GM19240 (cell line): ENCODE results near the gene TMEM97.

Experiments
- DNase-seq: peaks from one replicate; pipeline ENCODE4 v3.0.0; 2011; ENCODE audit warnings: low spot score; ENCODE audit not compliant: insufficient read length

Gene TMEM97

DNA sequence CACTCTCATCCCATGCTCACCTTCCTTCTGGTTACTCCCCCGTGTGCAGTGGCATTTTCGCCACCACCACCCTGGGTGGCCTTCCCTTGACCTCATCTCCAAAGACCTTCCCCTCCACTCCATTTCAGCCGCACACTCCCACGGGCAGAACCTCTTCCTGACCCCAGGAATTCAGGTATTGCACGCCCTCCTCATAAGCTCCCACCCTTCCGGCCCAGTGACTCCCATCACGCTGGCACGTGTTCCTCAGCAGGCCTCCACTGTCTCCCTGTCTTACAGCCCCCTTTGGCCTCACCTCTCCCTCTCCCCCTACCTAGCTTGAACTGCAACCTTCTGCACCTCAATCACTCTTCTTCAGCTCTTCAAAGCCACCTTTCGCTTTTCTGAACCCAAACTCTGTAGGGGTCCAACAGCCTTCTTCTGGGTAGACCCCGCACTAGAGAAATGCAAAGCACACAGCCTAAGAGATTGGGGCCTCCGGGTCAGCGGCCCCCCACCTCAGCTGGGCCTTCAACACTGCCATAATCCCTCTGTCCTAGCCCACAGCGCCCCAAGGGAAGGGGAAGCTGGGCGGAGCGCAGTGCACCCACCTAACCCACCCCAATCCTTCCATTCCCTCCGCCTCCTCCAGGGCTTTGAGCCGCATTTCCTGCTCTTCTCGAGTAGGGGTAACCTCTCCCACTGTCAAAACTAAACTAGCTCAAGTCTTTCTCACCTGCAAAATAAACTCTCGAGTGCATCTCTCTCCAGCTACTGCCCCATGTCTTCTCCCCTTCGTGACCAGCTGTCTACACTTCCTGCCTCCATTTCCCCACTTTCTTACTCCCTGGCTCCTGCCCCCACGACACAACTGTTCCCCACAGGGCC is 1.7 kb upstream of the TMEM97 start:
- no peak for DNase-seq

DNA sequence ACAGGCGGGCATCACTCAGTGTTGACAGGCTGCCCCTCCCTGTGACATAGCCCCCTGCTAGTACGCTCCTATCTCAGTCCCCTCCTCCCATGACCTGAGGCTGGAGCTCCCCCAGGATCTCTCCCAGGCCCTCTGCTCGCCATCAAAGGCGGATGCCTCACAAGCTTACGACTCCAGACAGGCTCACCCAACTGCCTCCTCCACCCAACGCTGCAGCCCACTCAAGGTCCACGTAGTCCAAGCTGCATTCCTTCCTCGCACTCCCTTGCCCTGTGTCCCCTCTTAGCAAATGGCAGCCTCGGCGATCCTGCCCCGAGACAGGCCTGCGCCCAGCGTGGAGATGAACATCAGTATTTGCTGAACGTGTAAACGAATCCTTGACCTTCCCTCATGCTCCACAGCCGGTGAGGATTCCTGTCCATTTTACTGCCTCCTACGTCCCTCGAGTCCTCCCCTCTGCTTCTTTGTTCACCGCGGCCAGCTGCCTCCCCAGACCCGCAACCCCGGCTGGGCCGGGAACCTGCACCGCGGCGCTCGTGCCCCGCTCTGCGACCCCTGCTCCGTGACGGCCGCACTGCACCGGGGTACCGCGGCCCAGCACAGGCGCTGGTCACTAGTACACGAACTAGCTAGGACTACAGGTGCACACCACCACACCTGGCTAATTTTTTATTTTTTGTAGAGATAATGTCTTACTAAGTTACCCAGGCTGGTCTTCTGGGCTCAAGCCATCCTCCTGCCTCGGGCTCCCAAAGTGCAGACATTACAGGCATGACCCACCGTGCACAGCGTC is 838 bp upstream of the TMEM97 start:
- DNase-seq = no peak

DNA sequence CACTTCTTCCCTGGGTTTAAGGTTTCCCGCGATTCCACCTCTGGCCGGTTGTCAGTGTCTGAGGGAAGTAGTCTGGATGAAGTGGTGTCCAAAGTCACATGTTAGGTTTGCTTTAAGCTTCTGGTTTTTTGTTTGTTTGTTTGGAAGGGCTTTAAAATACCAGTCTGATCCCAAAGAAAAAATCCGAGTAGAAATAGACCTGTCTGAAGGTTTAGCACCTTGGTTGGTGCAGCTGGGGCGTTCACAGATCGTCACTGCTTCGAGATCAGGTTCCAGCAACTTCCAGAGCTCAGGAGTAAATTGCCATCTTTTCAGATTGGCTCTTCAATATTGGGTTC is 567 bp downstream of the TMEM97 start:
- no peak for DNase-seq

DNA sequence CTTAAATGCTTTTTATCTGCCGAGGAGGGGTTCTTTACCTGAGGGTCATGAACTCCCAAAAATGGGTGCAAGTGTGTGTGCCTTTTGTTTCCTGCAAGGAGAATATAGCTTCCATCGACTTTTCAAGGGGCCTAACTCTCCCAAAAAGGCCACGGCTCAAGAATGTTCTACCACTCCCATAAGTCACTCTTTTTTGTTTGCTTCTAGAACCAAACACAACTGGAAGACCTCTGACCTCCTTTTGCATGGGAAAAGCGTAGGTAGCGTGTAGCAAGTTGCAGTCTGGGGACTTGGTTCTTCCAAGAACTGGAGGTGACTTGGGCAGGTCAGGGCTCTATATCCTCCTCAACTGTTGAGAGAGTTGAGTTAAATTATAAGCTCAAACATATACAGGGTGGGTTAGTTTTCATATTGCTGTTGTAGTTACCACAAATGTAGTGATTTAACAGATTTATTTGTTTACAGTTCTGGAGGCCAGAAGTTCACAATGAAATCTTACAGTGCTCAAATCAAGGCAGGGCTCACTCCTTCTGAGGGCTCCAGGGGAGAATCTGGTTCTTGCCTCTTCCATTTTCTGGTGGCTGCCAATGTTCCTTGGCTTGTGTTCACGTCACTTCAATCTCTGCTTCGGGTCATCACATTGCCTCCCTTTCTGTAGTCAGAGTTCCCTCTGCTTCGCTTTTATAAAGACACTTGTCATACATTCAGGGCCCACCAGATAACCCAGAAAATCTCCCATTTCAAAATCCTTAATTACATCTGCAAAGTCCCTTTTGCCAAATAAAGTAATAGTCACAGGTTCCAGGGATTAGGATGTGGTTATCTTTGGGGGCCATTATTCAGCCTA is 1.4 kb downstream of the TMEM97 start:
- no peak for DNase-seq

DNA sequence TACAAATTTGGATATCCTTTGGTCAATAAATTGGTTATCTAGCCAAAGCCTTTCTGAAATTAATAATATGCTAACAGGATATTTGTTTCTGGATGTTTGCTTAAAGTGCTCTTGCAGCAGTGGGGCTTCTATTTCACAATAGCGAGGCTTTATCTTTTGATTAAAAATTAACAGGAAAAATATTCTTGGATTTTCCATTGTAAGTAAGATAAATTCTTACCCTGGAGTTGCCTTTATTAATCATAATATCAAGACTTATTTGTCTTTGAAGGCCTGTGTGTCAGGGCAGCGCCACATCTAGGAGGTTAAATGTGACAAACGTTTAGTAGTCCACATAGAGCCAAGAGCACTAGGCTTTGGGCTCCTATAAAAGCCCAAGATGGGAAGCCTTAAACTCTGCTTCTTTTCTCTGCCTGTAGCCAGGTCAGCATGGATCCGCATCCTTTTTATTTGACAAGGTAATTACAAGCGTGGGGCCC is 5.3 kb downstream of the TMEM97 start:
- DNase-seq = no peak

DNA sequence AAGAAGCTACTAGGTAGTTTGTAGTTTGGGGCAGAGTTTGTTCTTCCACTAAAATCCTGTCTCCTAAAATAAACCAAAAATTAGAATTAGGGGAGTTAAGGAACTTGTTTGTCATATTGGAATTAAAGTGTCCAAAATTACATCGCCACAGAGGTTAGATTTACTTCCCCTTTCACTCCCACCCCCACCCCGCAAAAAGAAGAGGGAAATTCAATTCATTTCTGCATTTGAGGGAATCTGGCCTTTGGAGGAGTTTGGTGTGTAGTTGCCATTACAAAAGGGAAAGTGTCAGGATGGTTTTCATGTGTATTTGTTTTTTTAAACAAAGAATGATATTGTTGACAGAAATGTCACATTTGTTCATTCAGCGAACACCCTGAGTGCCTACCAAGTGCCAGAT is 5.8 kb downstream of the TMEM97 start:
- DNase-seq = no peak

DNA sequence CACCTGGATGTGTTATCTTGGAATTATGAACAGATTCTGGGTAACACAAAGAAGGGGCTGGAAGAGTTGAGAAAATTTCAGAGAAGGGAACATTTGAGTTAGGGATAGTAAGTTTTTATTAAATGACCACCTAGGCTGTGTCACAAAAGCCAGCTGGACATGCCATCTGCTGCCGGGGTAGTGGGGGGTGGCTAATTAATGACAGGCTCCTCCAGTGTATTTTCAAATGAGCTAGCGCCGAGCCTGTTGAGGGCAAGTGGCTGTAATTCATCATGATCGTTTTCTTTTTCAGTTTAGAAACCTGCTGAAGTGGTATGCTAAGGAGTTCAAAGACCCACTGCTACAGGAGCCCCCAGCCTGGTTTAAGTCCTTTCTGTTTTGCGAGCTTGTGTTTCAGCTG is 6.2 kb downstream of the TMEM97 start:
- no peak for DNase-seq

DNA sequence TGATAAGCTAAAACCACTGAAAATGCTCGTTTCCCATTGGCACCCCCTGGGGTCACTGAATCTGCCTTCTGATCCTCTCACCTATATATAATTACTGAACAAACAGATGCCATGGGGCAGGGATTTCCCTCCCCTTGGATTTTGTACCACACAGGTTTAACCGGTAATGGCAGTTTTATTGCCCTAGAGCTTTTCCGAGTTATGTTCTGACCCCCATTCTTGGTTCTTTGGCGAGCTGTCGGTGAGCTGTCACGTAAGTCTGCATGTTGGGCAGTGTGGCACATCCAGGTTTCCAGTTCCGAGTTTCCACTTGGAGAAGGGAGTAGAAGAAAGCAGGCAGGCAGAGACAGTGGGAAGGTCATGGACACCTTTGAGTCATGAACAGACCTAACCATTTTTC is 7.1 kb downstream of the TMEM97 start:
- DNase-seq = no peak

DNA sequence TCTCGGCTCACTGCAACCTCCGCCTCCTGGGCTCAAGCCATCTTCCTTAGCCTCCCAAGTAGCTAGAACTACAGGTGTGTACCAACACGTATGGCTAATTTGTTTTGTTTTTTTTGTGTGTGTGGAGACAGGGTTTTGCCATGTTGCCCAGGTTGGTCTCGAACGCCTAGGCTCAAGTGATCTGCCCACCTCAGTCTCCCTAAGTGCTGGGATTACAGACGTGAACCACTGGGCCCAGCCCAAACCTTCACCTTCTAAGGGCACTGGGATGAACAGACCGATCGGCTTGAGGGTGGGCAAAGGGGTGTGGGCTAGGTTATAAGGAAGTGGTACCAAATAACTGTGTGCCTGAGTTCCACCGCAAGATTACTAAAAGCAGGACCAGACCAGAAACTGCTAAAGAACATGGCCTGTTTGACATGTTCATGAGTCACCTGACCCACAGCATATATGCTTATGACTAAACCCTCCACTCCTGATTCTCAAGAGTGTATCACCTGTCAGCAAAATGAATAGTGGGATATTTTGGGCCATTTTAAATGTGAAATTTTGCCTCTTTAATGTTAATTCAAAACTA is 8.1 kb downstream of the TMEM97 start:
- no peak for DNase-seq

DNA sequence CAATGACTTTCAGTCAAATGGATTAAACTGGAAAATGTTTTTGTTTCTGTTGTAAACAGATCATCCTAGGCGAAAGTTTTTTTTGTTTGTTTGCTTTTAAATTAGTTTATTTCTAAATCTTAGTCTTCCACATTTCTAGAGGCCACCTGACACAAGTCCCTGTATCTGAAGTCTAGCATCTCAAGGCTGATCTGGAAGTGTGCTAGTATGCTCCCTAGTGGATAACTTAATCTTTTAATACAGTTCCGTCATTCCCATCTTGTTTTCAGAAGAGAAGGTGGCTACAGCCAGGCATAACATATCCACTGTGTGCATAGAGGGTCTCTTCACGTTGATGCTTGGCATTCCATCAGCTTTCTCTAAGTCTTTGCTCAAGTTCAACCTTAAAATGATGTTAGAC is 8.7 kb downstream of the TMEM97 start:
- DNase-seq = no peak

DNA sequence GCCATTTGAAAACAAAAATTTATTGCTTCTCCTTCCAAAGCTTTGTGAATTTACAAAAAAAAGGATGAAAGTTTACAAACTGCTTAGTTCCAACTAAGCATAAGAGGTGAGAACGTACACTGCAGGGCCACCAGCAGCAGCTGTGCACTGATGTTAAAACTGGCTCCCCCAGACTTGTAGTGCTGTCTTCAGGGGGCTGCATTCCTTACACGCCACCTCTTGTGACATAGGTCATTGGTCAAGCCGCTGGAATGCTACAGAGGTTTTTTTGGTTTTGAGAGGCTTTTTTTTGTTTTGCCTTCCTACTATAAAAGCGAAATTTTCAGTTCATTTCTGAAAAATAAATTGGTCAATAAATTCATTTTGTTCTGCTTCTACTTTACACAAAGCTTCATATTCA is 9.3 kb downstream of the TMEM97 start:
- no peak for DNase-seq

DNA sequence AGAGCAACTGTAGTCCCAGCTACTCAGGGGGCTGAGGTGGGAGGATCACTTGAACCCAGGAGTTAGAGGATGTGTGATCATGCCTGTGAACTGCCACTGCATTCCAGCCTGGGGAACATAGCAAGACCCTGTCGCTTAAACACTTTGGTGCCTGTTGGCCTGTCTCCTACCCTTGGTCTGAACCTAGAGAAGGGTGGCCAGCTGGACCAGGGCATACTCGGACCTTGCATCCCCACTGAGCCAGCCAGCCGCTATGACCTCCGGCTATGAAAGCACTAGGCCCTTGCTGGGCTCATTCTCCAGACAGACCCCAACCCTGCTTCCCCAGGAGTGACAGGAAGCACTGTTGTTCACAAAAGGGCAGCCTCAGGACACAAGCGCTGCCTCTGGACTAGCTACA is 11.7 kb downstream of the TMEM97 start:
- DNase-seq = no peak

DNA sequence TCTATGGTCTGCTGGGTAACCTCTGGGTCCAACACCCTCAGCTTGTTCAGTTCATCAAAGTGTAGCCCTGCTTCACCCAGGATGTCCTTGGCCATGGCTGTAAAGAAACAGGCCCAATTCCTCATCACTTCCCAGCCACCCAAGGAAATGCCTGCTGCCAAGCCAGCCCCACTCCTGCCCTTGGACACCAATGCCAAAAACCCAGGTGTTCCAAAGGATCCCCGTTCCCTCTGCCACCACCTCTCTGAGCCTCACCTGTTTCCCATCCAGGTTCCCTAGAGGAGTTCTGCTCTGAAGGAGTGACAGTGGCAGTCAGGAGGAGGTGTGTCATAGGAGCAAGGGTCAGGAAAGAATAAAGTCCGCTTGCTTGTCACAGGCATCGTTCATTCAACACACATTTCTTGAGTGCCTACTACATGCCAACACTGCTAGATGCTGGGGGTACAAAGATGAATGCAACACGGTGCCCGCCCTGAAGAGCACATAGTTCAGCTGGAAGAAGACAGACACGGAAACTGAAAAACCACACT is 13.0 kb downstream of the TMEM97 start:
- no peak for DNase-seq

DNA sequence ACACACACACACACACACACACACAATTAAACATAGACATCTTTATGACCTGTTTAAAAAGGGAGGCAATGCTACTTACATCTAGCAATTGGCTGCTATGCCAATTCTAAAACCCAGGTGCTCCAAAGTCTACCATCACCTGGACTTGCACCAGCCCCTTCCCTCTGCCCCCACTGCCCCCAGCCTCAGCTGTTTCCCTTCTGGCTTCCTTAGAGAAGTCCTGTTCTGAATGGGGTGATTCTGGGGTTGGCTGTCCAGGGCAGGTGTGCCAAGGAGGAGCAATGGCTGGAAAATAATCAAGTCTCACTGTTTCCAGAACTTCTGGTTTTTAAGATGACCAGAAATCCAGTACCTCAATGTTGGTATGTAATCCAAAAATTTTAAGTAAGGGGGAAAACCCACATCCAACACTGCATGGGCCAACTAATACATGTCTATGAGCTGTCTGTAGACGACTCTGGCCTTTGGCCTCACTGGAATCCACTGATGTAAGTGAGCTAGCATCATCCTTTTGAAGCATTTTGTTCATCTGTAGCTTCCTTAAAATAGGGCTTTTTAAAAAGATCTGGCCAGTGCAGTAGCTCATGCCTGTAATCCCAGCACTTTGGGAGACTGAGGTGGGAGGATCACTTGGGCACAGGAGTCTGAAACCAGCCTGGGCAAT is 14.2 kb downstream of the TMEM97 start:
- DNase-seq = no peak

DNA sequence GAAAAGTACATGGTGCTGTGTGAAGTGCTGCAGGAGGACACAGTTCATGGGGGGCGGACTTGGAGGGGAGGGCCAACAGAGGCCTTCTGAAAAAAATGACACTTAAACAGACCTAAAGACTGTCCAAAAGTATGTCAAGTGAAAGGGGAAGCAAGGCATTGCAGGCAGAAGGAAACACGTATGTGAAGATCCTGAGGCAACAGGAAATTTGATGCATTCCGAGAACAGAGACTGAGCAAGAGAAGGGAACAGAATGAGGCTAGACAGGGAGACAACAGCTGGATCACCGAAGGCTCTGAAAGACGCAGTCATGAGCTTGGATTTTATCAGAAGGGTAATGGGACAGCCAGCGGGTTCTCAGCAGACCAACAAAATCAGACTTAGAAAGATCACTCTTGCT is 15.2 kb downstream of the TMEM97 start:
- DNase-seq = no peak

DNA sequence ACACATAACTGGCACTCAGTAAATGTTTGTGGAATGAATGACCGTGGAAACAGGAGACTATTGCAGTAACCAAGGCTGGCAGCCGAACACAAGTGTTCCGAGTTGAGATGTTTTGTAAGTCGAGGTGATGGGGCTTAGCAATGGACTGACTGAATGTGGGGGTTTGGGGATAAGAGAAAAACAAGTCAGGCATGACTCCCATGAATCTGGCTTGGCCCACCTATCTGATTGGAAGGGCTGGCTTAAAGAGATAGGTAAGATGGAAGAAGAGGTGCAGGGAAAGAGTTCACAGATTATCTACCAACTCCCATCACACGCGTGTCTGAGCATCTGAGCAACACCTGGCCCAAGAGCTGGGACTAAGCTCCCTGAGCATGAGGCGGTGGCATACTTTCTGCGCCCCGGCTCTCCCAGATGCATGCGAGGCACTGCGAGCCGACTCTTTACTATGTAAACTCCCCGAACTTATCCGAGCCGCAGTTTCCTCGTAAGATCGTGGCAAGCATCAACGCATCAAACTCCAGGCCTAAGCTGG is 15.7 kb downstream of the TMEM97 start:
- DNase-seq = no peak

DNA sequence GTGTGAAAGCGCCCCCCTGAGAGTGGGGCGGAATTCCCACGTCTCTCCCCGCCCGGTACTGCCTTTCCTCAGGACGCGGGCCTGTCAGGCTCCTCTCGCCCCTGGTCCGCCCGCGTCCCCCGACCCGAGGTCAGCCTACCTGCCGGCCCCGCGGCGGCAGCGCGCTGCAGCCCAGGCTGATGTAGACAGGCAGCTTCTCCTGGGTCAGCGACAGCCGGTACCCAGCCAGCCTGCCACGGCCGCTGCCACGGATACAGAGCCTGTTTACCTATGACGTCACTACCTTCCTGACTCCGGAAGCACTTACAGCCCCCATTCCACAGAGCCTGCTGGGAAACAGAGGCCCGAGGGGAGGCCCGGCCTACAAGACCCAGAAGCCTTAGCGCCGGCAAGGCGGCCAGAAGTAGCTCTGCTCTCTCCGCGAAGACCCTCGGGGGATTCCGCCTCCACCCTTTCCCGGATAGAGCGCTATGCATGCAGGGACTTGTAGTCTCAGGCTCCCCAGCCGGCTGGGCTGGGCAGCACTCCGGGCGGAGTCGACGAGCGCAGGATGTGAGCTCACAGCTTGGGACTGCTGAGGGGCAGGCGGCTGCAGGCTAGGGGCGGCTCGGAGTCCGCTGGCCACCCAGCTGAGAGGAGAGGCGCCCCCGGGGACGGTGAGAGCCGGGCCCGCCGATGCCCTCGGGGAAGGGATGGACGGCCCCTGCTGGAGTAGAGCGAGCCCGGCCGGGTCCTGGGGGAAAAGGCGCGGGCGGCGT is 16.4 kb downstream of the TMEM97 start, which contains the start of the genes IFT20 and TNFAIP1:
Gene IFT20, minus strand, starts transcription at position 272 of the 758 bp plus-strand sequence. CDS start 3,487 bp downstream, outside the sequence.
Gene TNFAIP1, plus strand, starts transcription at position 561 of the 758 bp plus-strand sequence. CDS start 3,761 bp downstream, outside the sequence.
- peak; percentile 96 for DNase-seq

DNA sequence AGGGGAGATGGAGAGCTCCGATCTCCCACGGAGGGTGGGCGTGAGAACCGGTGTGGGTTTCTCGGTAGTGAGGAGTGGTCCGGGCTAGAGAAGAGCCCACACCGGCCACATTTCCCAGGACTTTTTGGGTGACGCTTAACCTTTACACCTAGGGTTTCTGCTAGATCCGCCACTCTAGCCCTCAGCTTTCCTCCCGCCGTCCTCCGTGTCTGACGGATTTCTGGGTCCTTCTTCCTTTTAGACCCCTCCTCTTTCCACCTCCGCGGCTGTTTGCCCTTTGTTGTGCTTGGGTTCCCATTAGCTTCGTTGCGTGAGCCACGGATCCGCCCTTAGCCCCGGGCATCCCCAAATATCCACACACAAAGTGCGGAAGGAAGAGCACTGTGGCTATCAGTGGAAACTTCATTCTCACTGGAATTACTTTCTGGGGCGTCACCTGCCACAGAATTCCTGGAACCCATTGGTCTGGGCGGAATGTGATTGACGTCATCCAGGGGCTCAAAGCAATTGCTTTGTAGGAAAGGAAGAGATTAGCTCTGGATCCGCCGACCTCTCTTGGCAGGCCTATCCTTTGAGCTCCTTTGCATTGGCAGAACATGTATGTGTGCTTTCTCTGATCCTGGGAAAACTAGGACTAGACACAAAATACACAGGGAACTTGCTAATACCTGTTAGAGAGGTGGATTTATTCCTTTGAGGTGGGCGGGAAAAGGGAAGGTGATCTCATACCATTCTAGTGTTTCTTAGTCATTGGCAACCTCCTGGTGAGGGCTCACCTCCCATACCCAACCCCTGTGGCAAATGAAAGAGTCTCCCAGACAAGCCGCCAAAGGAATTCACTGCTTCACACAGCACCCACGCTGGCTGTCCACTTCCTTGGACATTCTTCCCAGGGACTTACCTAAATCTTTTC is 17.2 kb downstream of the TMEM97 start:
- DNase-seq = no peak
